AG08396 (cell line): ENCODE data around the gene DOCK1.
A peak's percentile ranks its signal among the peaks of the same experiment; 100 is the strongest.

Experiments used
- DNase-seq: peaks from one replicate; pipeline ENCODE4 v3.0.0; 2012; ENCODE audit warnings: low spot score, mixed read lengths

DOCK1 gene

GRCh38 chr10:127088908-127089307 is 183.7 kb downstream of the DOCK1 start:
- no peak for DNase-seq

GRCh38 chr10:127089446-127089845 is 184.2 kb downstream of the DOCK1 start:
- no peak for DNase-seq

- no peak for DNase-seq
These were observed 184.9 kb downstream of the DOCK1 start for GRCh38 chr10:127090138-127090537.

DNA sequence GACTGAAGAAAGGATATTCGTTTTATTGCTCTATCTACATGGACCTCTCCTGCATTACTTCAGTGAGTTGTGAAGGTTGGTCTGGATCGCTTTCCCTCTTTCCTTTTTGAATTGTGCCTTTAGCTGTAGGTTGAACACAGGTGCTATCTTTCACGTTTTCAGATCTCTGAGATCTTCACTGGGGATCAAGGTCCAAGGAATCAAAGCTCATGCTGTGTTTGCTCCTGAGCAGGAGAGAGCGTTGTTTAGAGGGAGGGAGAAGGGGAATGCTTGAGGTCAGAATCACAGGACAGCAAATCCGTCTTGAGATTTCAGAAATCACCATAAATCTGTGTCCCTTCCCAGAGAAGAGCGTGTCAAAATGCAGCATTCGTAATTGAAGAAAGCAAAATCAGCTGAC is 186.1 kb downstream of the DOCK1 start:
- no peak for DNase-seq

GRCh38 chr10:127092916-127093315 is 187.7 kb downstream of the DOCK1 start:
- DNase-seq = no peak

DNA sequence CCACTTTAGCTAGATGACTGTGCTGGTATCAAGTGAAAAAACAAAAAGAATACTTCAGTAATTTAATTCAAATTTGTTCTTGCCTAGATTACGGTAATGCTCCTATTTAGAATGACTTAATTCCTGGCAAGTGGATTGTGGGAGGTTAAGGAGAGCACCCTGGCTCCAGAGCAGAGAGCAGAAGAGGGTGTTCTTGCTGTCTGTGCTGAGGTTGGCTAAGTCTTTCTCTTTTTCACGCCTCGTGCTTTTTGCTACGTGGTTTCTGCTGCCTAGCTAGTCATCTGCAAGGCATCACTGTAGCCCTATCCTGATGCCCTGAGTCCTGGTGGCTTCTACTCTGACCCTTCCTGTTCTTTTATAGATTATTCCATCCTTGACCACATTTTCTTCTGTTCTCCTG is 189.8 kb downstream of the DOCK1 start:
- no peak for DNase-seq

- no peak for DNase-seq
These were observed 195.9 kb downstream of the DOCK1 start for GRCh38 chr10:127100983-127101615.

DNA sequence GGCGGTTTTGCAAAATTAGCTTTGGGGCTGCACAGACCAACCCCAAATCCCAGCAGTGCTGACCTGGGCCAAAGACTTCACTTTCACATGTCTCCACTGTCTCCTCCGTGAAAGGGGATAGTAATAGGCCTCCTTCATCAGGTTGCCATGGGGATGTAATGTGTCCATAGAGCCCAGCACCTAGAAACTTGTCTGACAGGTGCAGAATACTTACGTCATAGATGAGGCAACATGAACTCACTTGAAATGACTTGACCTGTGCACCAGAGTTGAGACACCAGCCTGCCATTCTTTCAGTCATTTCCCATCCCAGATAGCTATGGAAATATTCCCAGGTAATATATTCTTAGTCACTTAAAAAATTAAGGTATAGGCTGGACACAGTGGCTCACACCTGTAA is 196.9 kb downstream of the DOCK1 start:
- no peak for DNase-seq

GRCh38 chr10:127115100-127115499 is 209.9 kb downstream of the DOCK1 start:
- no peak for DNase-seq

DNA sequence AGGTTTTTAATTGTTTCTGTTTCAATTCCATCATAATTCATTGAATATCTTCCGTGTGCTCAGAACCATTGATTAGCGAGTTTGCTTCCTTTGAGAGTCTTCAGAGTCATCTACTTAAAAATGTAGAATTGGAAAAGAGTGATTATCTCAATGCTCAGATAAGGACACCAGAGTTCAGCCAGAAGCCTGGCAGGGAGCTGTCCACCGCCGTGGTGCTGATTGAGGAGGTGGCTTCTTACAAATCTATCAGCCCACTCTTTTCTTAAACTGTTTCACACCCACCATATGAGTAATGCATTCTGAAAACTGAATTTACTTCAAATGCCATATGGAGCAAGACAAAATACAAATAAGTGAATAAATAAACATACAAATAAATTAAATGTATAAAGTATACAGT is 211.9 kb downstream of the DOCK1 start:
- DNase-seq = peak; percentile 66

- DNase-seq = no peak
These were observed 212.8 kb downstream of the DOCK1 start for GRCh38 chr10:127118034-127118433.

DNA sequence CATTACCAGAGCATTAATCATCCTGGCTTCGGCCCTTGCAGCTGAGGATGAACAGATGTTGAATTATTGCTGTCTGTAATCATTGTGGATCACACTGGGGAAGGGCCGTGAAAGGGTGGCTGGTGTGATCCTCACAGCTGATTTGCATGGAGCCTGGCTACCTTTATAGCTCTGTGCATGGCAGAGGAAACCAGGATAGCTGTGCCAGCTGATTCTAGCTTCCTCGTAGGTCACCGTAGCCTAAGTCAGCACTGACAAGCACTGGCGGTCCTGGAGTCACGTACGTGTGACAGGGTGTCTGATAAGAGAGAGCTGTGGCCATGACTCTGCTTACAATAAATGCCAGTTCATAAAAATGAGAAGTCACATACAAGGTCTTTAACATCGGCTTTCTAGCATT is 214.7 kb downstream of the DOCK1 start:
- no peak for DNase-seq

GRCh38 chr10:127122831-127123230 is 217.6 kb downstream of the DOCK1 start:
- DNase-seq = no peak

DNA sequence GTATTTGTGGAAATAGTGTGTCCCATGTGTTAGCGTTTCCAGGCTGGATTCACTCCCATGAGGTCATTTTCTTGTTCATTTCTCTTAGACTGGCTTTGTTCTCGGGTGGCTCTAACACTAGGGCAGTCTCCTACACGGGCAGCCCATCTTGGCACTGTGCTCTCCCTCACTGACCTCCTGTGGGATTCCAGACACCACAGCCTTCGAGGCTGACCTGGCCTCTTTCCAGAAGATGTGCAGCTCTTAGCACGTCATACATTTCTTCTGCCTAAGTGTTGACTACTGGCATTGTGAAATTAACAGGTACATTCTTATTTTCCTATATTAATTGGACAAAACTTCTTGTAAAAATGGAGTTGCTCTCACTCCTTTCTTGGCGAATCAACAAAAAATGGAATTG is 218.4 kb downstream of the DOCK1 start:
- no peak for DNase-seq

- no peak for DNase-seq
These were observed 220.1 kb downstream of the DOCK1 start for GRCh38 chr10:127125331-127125730.

GRCh38 chr10:127127822-127128221 is 222.6 kb downstream of the DOCK1 start:
- no peak for DNase-seq

GRCh38 chr10:127129104-127129503 is 223.9 kb downstream of the DOCK1 start:
- no peak for DNase-seq

GRCh38 chr10:127132451-127132850 is 227.2 kb downstream of the DOCK1 start:
- no peak for DNase-seq

DNA sequence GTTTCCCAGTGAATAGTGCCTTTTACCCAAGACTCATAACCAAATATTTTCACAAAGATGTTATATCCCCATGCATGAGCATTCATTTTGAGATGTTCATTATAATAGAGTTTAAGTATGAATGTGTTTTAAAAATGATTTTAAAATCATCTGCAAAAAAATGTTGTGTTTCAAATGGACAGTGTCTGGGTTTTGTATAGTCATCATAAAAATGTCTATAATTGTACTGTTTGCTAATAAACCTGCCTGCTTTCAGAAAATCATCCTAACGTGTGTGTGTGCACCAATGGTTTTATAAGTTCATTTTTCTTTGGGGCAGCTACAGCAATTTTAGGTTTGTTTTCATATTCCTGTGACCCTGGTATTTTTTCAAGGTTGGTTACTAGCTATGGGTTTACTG is 228.0 kb downstream of the DOCK1 start:
- no peak for DNase-seq

- no peak for DNase-seq
These were observed 228.7 kb downstream of the DOCK1 start for GRCh38 chr10:127133672-127134500.

DNA sequence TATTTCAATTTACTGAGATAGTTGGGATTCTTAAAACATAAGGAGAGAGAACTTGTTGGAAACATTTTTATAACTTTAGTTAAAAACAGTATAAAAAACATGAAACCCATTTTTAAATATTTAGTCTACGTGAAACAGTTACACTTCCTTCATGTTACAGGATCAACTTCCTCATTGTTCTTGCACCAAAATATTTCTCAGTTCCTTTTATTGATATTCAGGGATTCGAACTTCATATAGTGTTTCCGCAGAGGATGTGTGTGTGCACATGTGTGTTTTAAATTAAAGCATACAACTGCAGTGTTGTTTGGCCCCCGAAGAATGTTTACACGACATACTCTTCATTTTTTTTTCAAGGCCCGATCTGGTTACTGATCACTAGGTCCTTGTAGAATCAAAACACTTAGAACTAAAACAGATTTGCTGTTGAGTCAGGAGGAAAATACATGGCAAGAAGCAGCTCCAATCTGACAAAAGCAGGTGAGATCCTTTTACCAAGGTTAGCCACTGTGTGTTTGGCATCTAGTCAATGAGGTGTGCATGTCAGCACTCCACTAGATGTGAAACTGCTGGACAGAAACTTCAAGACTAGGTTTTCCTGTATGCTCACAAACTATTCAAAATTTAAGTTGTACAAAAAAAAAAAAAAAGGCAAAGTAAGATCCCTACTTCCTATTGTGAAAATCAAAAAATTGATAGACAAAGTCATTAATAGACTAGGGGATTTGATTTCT is 230.8 kb downstream of the DOCK1 start:
- no peak for DNase-seq

GRCh38 chr10:127137391-127137790 is 232.2 kb downstream of the DOCK1 start:
- DNase-seq = no peak

DNA sequence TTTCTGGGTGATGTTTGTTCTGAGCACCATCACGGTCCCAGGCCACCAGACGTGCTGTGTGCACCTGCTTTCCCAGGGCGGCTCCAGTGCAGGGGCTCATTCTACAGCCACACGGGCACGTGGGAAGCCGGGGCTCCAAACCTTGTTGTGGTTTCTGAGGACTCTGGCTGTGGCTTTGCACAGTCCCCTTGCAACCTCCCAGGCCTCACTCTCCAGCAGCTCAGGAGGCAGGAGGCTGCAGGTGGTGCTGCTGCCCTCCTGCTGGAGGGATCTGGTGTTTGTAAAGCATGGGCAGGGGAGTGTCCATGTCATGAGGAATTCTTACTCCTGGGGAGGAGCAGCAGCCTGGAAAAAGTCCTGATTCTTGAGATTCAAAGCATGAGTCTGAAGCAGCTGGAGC is 236.9 kb downstream of the DOCK1 start:
- DNase-seq = no peak
